Measurements from ENCODE around the gene MAPK8IP3. TPM values are rescaled to one million over a fixed set of nuclear protein-coding genes. Genes with fewer than 3 reads are reported as not detected.
A peak's percentile ranks its signal among the peaks of the same experiment; 100 is the strongest.

MAPK8IP3 gene
- polyA plus RNA-seq, 1 donor (not counting 4 experiments of a cell fraction or from before 2014, with no cell fraction given): 11.7 TPM

- H3K27me3 ChIP-seq (ENCODE audit: control insufficient read depth, extremely low read depth, insufficient read depth, low read length): no peaks in the 10 kb centered on the region
- no peak overlapping the region for H3K4me2 ChIP-seq (ENCODE audit: control insufficient read depth, extremely low read depth, insufficient read depth, low read depth, low read length)
- H3K9me3 ChIP-seq (ENCODE audit: control insufficient read depth, low read depth, low read length): no peaks in the 10 kb centered on the region
- no peak overlapping the region for H3K9ac ChIP-seq (ENCODE audit: control insufficient read depth, extremely low read depth, insufficient read depth, low read length)
- DNase-seq (ENCODE audit: low read depth, low spot score) (no peak), FAIRE-seq (no peak)
- H3K79me2 ChIP-seq (ENCODE audit: control insufficient read depth, insufficient read depth, low read length): peaks cover 22% of the 10 kb centered on the region
- dilution Hi-C loops (cut with MboI; ENCODE audit: extremely low pct_ligation_motif_present, low sequenced_read_pairs): no loop called here
- peaks cover 3 to 16% of the 10 kb centered on the region in 2 experiments for H3K36me3 ChIP-seq (ENCODE audit: control insufficient read depth in 2 of 2, extremely low read depth in 1 of 2, insufficient read depth in 2 of 2, low read length in 2 of 2)
- H3K4me3 ChIP-seq (ENCODE audit: control insufficient read depth in 2 of 3, extremely low read depth in 1 of 3, insufficient read depth in 2 of 3, low read depth in 1 of 3, low read length in 3 of 3): no peak overlapping the region
- peaks cover 4% of the 10 kb centered on the region for H3K9me1 ChIP-seq (ENCODE audit: control insufficient read depth, extremely low read depth, insufficient read depth, low read length)
- H3K27ac ChIP-seq (ENCODE audit: control insufficient read depth, insufficient read depth, low read length): no peak overlapping the region
- TF ChIP-seq CTCF (optimal IDR thresholded peaks at IDR 0.05 in 1 of 3, IDR thresholded peaks at IDR 0.05 in 1 of 3, conservative IDR thresholded peaks at IDR 0.05 in 1 of 3; ENCODE audit: extremely low read depth in 1 of 3, insufficient read depth in 2 of 3, low read length in 3 of 3): no peak
- TF ChIP-seq EZH2 (IDR thresholded peaks at IDR 0.05; ENCODE audit: low read length): no peak
- no peaks in the 10 kb centered on the region for H4K20me1 ChIP-seq (ENCODE audit: control insufficient read depth, extremely low read depth, insufficient read depth, low read length)
- H3K4me1 ChIP-seq (ENCODE audit: control insufficient read depth, extremely low read depth, insufficient read depth, low read length): peaks cover 17% of the 10 kb centered on the region
- H2AFZ ChIP-seq (ENCODE audit: control insufficient read depth, low read length): no peak overlapping the region
Measured at GRCh38 chr16:1779741-1780676, 74.0 kb downstream of the MAPK8IP3 start.

GRCh38 chr16:1780677-1781072 is 74.7 kb downstream of the MAPK8IP3 start:
- Histone ChIP-seq H3K4me1 (ENCODE audit: control insufficient read depth, extremely low read depth, insufficient read depth, low read length) (peaks cover 17% of the 10 kb centered on the region), H3K9ac (ENCODE audit: control insufficient read depth, extremely low read depth, insufficient read depth, low read length) (peak overlapping the region; percentile 76), H3K79me2 (ENCODE audit: control insufficient read depth, insufficient read depth, low read length) (peaks cover 23% of the 10 kb centered on the region), H4K20me1 (ENCODE audit: control insufficient read depth, extremely low read depth, insufficient read depth, low read length) (no peaks in the 10 kb centered on the region), H3K9me3 (ENCODE audit: control insufficient read depth, low read depth, low read length) (no peaks in the 10 kb centered on the region), H3K36me3 (ENCODE audit: control insufficient read depth in 2 of 2, extremely low read depth in 1 of 2, insufficient read depth in 2 of 2, low read length in 2 of 2) (peaks cover 0 to 15% of the 10 kb centered on the region in 2 experiments), H3K4me3 (ENCODE audit: control insufficient read depth in 2 of 3, extremely low read depth in 1 of 3, insufficient read depth in 2 of 3, low read depth in 1 of 3, low read length in 3 of 3) (no peak overlapping the region), H3K9me1 (ENCODE audit: control insufficient read depth, extremely low read depth, insufficient read depth, low read length) (peaks cover 4% of the 10 kb centered on the region), H3K27me3 (ENCODE audit: control insufficient read depth, extremely low read depth, insufficient read depth, low read length) (no peaks in the 10 kb centered on the region), H3K27ac (ENCODE audit: control insufficient read depth, insufficient read depth, low read length) (no peak overlapping the region), H3K4me2 (ENCODE audit: control insufficient read depth, extremely low read depth, insufficient read depth, low read depth, low read length) (peak overlapping the region; percentile 89), H2AFZ (ENCODE audit: control insufficient read depth, low read length) (no peak overlapping the region)
- dilution Hi-C loops (cut with MboI; ENCODE audit: extremely low pct_ligation_motif_present, low sequenced_read_pairs): no loop called here
- DNase-seq (ENCODE audit: low read depth, low spot score): no peak
- TF ChIP-seq EZH2 (IDR thresholded peaks at IDR 0.05; ENCODE audit: low read length): no peak
- TF ChIP-seq CTCF (optimal IDR thresholded peaks at IDR 0.05 in 1 of 3, IDR thresholded peaks at IDR 0.05 in 1 of 3, conservative IDR thresholded peaks at IDR 0.05 in 1 of 3; ENCODE audit: extremely low read depth in 1 of 3, insufficient read depth in 2 of 3, low read length in 3 of 3): no peak
- FAIRE-seq: no peak

Data from keratinocyte (primary cell).